Measurements from ENCODE around the gene STRIP1.

DNA sequence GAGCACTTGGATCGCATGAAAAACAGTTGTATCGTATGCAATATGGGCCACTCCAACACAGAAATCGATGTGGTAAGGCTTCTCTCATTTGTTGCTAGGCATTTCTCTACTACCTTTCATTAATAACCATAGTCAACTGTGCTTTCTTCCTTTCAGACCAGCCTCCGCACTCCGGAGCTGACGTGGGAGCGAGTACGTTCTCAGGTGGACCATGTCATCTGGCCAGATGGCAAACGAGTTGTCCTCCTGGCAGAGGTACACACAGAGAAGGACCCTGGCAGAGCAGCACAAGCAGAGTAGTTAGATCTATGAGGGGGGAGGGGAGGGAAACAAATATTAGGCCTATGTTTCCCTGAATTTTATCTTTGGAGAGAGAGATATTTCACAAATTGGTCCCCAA, 16.0 kb upstream of the STRIP1 start:
- TF ChIP-seq, protein P1, sequence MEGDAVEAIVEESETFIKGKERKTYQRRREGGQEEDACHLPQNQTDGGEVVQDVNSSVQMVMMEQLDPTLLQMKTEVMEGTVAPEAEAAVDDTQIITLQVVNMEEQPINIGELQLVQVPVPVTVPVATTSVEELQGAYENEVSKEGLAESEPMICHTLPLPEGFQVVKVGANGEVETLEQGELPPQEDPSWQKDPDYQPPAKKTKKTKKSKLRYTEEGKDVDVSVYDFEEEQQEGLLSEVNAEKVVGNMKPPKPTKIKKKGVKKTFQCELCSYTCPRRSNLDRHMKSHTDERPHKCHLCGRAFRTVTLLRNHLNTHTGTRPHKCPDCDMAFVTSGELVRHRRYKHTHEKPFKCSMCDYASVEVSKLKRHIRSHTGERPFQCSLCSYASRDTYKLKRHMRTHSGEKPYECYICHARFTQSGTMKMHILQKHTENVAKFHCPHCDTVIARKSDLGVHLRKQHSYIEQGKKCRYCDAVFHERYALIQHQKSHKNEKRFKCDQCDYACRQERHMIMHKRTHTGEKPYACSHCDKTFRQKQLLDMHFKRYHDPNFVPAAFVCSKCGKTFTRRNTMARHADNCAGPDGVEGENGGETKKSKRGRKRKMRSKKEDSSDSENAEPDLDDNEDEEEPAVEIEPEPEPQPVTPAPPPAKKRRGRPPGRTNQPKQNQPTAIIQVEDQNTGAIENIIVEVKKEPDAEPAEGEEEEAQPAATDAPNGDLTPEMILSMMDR (IDR thresholded peaks at IDR 0.05), result no peak
- TF ChIP-seq FOXM1 (IDR thresholded peaks at IDR 0.05; ENCODE audit: low read depth) (no peak), FOSL2 (IDR thresholded peaks at IDR 0.05; ENCODE audit: borderline replicate concordance, low read depth) (no peak)
